HEK293T (cell line): Measurements from ENCODE around the gene CTCFL.

ENCODE experiments used
- CTCF ChIA-PET: fragments of 350-600 bp; formaldehyde crosslinking; extraction: SDS; loops from one replicate; lab custom pipeline; 2021; ENCODE audit warnings: antibody characterized with exemption, inconsistent platforms; lab: Yijun Ruan, JAX
- POLR2A ChIA-PET: fragments of 350-600 bp; formaldehyde crosslinking; extraction: SDS; loops from one replicate; lab custom pipeline; 2020; ENCODE audit warnings: antibody characterized with exemption, inconsistent platforms; lab: Yijun Ruan, JAX
- DNase-seq: peaks from one replicate; pipeline ENCODE4 v3.0.0; 2012; ENCODE audit warnings: mixed read lengths; ENCODE audit errors: extremely low spot score
- ARNT ChIP-seq: fragments of 450-650 bp; IDR thresholded peaks from 2 replicates; pipeline ENCODE4 v1.6.1; 2017; ENCODE audit warnings: mild to moderate bottlenecking
- BHLHE40 ChIP-seq: fragments of 450-650 bp; IDR thresholded peaks from 2 replicates; pipeline ENCODE4 v1.6.1; 2016; ENCODE audit warnings: mild to moderate bottlenecking, moderate library complexity, borderline replicate concordance
- CTBP1 ChIP-seq: fragments of 450-650 bp; IDR thresholded peaks from 2 replicates; pipeline ENCODE4 v1.6.1; 2016; ENCODE audit warnings: borderline replicate concordance
- ELF4 ChIP-seq: fragments of 450-650 bp; IDR thresholded peaks from 2 replicates; pipeline ENCODE4 v1.6.1; 2017; ENCODE audit warnings: antibody characterized with exemption
- FOXA1 ChIP-seq: fragments of 450-650 bp; IDR thresholded peaks from 2 replicates; pipeline ENCODE4 v1.6.1; 2016; ENCODE audit warnings: mild to moderate bottlenecking
- FOXK2 ChIP-seq: fragments of 450-650 bp; IDR thresholded peaks from 2 replicates; pipeline ENCODE4 v1.6.1; 2016; ENCODE audit warnings: mild to moderate bottlenecking
- FOXM1 ChIP-seq: fragments of 450-650 bp; IDR thresholded peaks from 2 replicates; pipeline ENCODE4 v1.6.1; 2017; ENCODE audit warnings: mild to moderate bottlenecking, borderline replicate concordance
- HDGF ChIP-seq: fragments of 450-650 bp; IDR thresholded peaks from 2 replicates; pipeline ENCODE4 v1.6.1; 2017; ENCODE audit warnings: antibody characterized with exemption, borderline replicate concordance
- L3MBTL2 ChIP-seq: fragments of 450-650 bp; conservative IDR thresholded peaks from 2 replicates; pipeline ENCODE4 v1.6.1; 2016; ENCODE audit warnings: mild to moderate bottlenecking
- LEF1 ChIP-seq: fragments of 450-650 bp; IDR thresholded peaks from 2 replicates; pipeline ENCODE4 v1.6.1; 2017; ENCODE audit warnings: mild to moderate bottlenecking, borderline replicate concordance
- NFRKB ChIP-seq: fragments of 450-650 bp; IDR thresholded peaks from 2 replicates; pipeline ENCODE4 v1.6.1; 2016; ENCODE audit warnings: mild to moderate bottlenecking, moderate library complexity
- SP1 ChIP-seq: fragments of 450-650 bp; IDR thresholded peaks from 2 replicates; pipeline ENCODE4 v1.6.1; 2017
- SUZ12 ChIP-seq: fragments of 450-650 bp; IDR thresholded peaks from 2 replicates; pipeline ENCODE4 v1.6.1; 2016; ENCODE audit warnings: mild to moderate bottlenecking
- TARDBP ChIP-seq: fragments of 450-650 bp; IDR thresholded peaks from 2 replicates; pipeline ENCODE4 v1.6.1; 2016
- ZNF384 ChIP-seq: fragments of 450-650 bp; IDR thresholded peaks from 2 replicates; pipeline ENCODE4 v1.6.1; 2016
- TF ChIP-seq, protein P1 (sequence below): fragments of 450-650 bp; IDR thresholded peaks from 2 replicates; pipeline ENCODE4 v1.6.1; 2016

CTCFL gene

DNA sequence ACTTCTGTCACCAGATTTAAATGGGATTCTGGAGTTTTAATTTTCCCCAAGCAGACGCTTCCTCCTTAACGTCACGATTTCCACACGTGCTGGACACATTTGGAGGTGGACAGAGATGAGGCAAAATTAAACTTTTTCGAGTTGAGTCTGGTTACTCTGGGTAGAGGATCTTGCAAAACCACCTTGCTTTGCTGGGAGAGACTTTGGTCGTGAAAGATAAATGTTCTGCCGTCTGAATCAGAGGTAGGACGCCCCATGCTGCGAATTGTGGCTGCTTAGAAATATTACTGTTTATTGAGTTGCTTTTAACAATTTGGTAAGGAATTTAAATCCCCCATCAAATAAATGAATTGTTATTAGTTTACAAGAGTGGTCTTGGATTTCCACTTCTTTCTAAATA is 46.8 kb downstream of the CTCFL start:
- TF ChIP-seq BHLHE40, result no peak
- TF ChIP-seq SP1, result no peak
- TF ChIP-seq L3MBTL2, result no peak
- TF ChIP-seq ELF4, result no peak
- CTCF ChIA-PET, result no interaction called here
- DNase-seq, result no peak
- POLR2A ChIA-PET, result no interaction called here

DNA sequence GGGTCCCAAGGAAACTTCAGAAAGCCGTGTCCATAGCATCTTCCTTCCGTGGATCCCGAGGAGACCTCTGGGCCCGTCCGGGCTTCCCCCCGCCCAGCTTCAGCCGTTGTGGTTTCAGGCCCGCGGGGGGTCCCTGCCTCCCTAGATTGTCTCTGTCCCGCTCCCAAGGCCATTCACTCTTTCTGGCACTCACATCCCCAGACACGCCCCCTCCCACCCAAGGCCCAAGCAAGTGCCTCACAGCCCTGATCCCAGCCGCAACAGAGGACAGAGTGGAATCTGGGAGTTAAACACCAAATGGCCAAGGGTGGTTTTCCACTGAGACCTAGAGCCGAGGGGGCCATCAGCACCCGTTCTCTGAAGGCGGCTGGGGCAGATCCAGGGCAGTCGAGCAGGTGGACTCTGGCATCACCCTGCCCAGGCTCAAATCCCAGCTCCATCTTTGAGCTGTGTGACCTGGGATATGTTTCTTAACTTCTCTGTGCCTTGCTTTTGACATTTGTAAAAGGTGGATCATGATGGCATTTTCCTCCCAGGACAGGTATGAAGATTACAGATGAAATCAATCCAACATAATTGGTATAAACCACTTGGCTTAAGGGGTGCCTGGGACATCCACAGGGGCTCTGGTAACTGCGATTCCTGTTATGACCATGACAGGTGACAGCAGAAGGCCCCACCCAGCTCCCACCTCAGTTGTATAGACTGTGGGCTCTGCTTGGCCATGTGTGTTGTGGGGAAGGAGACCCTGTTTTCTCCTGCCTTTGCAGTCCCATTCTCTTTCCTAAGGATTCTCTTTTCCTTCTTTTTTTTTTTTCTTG is 48.1 kb downstream of the CTCFL start:
- ChIA-PET POLR2A (no interaction called here), CTCF (no interaction called here)
- TF ChIP-seq ELF4 (no peak), LEF1 (no peak), FOXK2 (no peak), SUZ12 (no peak), NFRKB (no peak), SP1 (no peak), FOXA1 (no peak), ZNF384 (no peak), BHLHE40 (no peak), FOXM1 (no peak), HDGF (no peak), ARNT (no peak), CTBP1 (no peak), TARDBP (no peak), L3MBTL2 (no peak)
- TF ChIP-seq, protein P1, sequence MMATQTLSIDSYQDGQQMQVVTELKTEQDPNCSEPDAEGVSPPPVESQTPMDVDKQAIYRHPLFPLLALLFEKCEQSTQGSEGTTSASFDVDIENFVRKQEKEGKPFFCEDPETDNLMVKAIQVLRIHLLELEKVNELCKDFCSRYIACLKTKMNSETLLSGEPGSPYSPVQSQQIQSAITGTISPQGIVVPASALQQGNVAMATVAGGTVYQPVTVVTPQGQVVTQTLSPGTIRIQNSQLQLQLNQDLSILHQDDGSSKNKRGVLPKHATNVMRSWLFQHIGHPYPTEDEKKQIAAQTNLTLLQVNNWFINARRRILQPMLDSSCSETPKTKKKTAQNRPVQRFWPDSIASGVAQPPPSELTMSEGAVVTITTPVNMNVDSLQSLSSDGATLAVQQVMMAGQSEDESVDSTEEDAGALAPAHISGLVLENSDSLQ, result no peak
- DNase-seq, result no peak

DNA sequence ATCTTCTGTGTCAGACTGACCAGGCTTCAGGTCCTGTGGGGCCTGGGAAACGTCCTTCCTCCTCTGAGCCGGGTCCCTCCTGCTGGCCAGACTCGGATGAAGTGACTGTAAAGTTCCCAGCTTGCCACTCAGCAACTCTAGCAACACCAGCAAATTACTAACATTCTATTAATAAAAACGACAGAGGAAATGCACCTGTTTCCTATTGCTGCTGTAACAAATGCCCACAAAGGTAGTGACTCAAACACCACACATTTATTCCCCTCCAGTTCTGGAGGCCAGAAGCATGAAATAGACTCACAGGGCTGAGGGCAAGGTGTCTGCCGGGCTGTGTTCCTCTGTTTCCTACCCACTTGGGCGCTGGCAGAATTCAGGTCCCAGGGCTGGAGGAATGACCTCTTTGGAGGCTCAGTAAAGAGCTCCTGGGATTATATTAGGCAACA is 48.8 kb downstream of the CTCFL start:
- ChIA-PET CTCF (no interaction called here), POLR2A (no interaction called here)
- no peak for DNase-seq
- TF ChIP-seq ELF4, result no peak
- no peak for TF ChIP-seq SUZ12
- no peak for TF ChIP-seq ARNT
- TF ChIP-seq FOXK2, result no peak
- TF ChIP-seq, protein P1, result no peak
- TF ChIP-seq LEF1, result no peak
- no peak for TF ChIP-seq NFRKB

DNA sequence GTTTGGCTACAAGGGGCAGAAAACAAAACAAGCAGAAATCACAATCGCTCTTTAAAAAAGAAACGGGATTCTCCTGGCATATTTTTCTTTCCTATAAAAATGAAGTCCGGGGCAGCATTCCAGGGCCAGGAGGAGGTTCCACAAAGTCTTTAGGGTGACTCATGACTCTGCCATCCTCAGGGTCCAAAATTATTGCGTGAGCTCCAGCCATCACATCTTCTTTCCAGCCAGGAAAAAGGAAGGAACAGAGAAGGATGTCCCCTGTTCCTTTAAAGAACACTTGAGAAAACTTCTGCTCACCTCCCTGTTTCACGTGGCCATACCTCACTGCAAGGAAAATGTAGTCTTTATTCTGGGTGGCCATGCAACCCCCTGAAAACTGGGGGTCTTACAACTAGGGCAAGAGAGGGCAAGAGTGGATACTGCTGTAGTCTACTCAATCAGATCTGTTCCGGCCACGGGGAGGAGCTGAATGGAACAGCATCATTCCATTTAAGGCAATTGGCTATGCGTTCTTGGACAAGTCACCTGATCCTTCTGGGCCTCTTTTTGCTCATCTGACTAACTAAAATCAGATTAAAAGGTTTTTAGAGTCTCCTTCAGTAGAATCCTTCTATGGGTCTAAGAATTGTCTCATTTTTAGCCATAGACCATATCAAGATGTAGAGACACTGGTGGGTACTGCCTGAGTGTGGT is 49.4 kb downstream of the CTCFL start:
- CTCF ChIA-PET, result no interaction called here
- DNase-seq, result no peak
- POLR2A ChIA-PET, result no interaction called here
- TF ChIP-seq SUZ12, result no peak
- no peak for TF ChIP-seq FOXK2
- TF ChIP-seq FOXA1, result no peak
- TF ChIP-seq ELF4, result no peak

DNA sequence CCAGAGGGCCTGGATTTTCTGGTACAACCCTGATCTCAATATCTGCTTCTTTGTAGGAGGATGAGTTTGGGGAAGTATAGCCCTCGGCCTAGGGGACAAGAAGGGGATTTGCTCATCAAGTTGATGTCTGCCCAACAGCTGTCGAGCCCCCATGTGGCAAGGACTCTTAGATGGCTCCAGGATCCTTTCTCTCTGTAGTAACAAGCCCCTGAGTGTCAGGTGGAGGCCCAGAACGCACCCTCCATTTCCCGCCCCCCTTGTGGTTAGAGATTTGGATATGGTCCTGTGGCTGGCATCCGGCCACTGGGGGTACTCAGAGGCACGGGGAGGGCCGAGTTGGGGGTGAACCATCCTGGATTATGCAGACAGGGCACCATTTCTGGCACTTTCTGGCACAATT is 50.1 kb downstream of the CTCFL start:
- CTCF ChIA-PET, result no interaction called here

DNA sequence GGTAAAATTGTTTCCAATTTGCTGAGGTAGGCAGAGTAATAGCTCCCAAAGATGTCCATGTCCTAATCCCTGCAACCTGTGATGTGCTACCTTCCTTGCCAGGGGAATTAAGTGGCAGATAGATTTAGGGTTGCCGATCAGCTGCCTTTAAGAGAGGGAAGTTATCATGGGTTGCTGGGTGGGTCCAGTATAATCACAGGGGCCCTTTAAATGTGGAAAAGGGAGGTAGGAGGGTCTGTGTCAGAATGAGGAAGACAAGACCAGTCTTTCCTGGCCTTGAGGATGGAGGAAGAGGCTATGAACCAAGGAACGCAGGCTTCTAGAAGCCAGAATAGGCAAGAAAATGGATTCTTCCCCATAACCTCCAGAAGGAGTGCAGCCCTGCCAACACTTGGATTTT is 50.7 kb downstream of the CTCFL start:
- TF ChIP-seq CTBP1 (no peak), FOXK2 (no peak), TARDBP (no peak), LEF1 (no peak), NFRKB (no peak), L3MBTL2 (no peak), ZNF384 (no peak), BHLHE40 (no peak), FOXM1 (no peak), ARNT (no peak), SUZ12 (no peak), SP1 (no peak), HDGF (no peak), FOXA1 (no peak), ELF4 (no peak)
- TF ChIP-seq, protein P1, result no peak
- CTCF ChIA-PET, result interaction anchor here (0.7 kb wide), 1 partner anchor 9 kb away, joined by 3 read pairs; no protein-coding TSS in a partner anchor
- POLR2A ChIA-PET, result interaction anchor here (1.4 kb wide), 1 partner anchor 84 kb away, joined by 3 read pairs; no protein-coding TSS in a partner anchor
- DNase-seq, result no peak

More for the DNA sequence above, 50.1 kb downstream of the CTCFL start:
- DNase-seq, result no peak
- POLR2A ChIA-PET, result no interaction called here
- TF ChIP-seq ZNF384 (no peak), SP1 (no peak), FOXM1 (no peak), FOXA1 (no peak), HDGF (no peak), SUZ12 (no peak), ARNT (no peak)
